ENCODE results near the gene XRN1.
"Not testable (repeated sequence)": the region's sequence is repeated elsewhere in the genome, so short reads cannot be mapped to it uniquely, and the experiment has no call there.

XRN1 gene

DNA sequence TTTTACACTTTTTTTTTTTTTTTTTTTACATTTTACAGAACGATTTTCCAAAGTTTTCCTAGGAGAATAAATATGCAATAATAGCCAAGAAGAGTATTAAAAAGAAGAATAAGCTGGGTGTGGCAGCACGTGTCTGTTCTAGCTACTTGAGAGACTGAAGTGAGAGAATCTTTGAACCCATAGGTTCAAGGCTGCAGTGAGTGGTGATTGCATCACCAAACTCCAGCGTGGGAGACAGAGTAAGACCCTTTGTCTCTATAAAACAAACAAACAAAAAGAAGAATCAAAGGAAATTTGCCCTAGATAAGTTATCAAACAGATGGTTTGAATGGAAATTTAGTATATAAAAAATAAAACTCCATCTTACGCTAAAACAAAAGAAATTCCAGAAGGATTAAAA, 13.3 kb downstream of the XRN1 start:
- TF ChIP-seq, protein P1, sequence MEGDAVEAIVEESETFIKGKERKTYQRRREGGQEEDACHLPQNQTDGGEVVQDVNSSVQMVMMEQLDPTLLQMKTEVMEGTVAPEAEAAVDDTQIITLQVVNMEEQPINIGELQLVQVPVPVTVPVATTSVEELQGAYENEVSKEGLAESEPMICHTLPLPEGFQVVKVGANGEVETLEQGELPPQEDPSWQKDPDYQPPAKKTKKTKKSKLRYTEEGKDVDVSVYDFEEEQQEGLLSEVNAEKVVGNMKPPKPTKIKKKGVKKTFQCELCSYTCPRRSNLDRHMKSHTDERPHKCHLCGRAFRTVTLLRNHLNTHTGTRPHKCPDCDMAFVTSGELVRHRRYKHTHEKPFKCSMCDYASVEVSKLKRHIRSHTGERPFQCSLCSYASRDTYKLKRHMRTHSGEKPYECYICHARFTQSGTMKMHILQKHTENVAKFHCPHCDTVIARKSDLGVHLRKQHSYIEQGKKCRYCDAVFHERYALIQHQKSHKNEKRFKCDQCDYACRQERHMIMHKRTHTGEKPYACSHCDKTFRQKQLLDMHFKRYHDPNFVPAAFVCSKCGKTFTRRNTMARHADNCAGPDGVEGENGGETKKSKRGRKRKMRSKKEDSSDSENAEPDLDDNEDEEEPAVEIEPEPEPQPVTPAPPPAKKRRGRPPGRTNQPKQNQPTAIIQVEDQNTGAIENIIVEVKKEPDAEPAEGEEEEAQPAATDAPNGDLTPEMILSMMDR (IDR thresholded peaks at IDR 0.05; ENCODE audit: low read depth, low read length), result no peak
- H3K4me3 ChIP-seq (replicated peaks in 1 of 2; ENCODE audit: low read depth in 2 of 2, low read length in 2 of 2), result no peak overlapping the region
- DNase-seq (ENCODE audit: low read depth in 2 of 2), result peak in 1 of 2 donors; percentile 6

DNA sequence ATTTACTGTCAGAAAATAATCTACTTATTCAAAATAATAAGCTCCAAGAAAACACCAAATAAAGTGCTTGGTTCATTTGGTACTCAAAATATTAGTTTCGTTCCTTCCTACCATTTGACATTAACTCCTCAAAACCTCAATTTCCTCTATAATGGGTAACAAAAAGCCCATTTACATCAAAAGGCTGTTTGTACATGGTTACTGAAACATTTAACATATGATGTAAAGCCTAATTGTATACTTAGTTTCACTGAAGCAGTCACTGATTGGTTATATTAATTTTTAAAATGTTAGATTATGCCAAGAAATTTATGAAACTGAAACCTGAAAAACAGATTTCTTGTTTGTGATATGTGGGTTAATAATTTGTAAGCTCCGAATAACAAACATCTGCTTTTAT, 14.7 kb downstream of the XRN1 start:
- H3K4me3 ChIP-seq (replicated peaks in 1 of 2; ENCODE audit: low read depth in 2 of 2, low read length in 2 of 2), result no peak overlapping the region
- TF ChIP-seq, protein P1 (IDR thresholded peaks at IDR 0.05; ENCODE audit: low read depth, low read length), result no peak
- no peak for DNase-seq (ENCODE audit: low read depth in 2 of 2)

DNA sequence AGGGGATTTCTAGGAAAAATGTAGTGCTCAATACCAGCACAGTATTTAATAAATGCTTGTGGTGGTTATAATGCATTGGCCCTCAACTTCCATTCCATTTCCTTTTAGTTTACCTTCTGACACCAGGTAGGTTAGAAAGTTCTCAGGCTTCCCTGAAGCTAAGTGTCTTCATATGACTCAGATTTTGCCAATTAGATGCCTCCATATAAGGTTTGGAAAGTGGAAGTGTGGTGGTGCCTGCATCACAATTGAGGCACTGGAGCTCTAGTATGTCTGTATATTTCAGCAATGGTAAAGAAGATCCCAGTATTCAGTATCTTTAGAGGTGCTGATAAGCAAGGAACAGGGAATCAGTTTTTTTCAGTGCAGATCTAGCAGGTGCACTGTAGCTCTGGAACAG, 18.3 kb downstream of the XRN1 start:
- TF ChIP-seq, protein P1 (IDR thresholded peaks at IDR 0.05; ENCODE audit: low read depth, low read length), result no peak
- DNase-seq (ENCODE audit: low read depth in 2 of 2), result no peak
- H3K4me3 ChIP-seq (replicated peaks in 1 of 2; ENCODE audit: low read depth in 2 of 2, low read length in 2 of 2), result no peak overlapping the region

GRCh38 chr3:142424754-142425153, 23.1 kb downstream of the XRN1 start:
- no peak for DNase-seq (ENCODE audit: low read depth in 2 of 2)
- H3K4me3 ChIP-seq (replicated peaks in 1 of 2; ENCODE audit: low read depth in 2 of 2, low read length in 2 of 2), result no peak overlapping the region
- TF ChIP-seq, protein P1 (IDR thresholded peaks at IDR 0.05; ENCODE audit: low read depth, low read length), result no peak

DNA sequence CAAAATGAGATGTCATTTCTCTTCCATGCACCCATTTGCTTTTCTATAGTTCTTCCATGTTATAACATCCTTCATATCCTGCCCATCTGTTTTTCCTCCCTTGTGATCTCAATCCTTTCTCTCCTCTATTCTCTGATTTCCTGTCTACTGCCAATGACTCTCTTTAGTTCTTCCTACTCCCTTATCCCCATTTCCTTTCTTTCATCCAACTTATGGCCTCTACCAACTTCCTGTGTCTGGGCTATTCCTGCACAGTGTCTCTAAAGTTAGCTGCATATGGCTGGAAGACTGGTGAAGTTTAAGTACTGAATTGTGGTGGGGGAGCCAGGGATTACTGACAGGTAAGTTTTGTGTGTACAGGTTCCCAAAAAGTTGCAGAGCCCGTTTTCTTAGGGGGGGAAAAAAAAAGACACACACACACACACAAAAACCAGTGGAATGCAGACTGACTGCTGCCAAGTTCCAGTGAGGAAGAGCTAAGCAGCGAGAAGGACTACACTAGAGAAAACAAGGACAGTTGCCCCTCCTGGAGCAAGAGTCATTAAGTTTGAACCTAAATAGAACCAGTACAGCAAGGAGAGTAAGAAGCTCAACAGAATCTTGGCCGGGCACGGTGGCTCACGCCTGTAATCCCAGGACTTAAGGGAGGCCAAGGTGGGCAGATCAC, 28.8 kb downstream of the XRN1 start:
- peak; percentile 0 to 3 for DNase-seq (ENCODE audit: low read depth in 2 of 2)
- no peak overlapping the region for H3K4me3 ChIP-seq (replicated peaks in 1 of 2; ENCODE audit: low read depth in 2 of 2, low read length in 2 of 2)
- TF ChIP-seq, protein P1 (IDR thresholded peaks at IDR 0.05; ENCODE audit: low read depth, low read length), result no peak

GRCh38 chr3:142417302-142417701, 30.5 kb downstream of the XRN1 start:
- TF ChIP-seq, protein P1 (IDR thresholded peaks at IDR 0.05; ENCODE audit: low read depth, low read length), result no peak
- H3K4me3 ChIP-seq (replicated peaks in 1 of 2; ENCODE audit: low read depth in 2 of 2, low read length in 2 of 2), result no peak overlapping the region

DNA sequence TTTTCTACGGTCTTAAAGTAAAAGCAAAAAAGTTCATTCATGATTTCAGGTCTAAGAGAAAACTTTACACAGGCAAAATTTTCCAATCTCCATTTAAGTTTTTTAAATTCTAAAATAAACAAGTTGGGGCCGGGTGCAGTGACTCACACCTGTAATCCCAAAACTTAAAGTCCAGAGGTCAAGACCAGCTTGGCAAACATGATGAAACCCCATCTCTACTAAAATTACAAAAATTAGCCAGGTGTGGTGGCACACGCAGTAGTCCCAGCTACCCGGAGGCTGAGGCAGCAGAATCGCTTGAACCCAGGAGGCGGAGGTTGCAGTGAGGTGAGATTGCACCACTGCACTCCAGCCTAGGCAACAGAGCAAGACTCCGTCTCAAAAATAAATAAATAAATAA, 47.3 kb downstream of the XRN1 start:
- not testable (repeated sequence) for H3K4me3 ChIP-seq (replicated peaks in 1 of 2; ENCODE audit: low read depth in 2 of 2, low read length in 2 of 2); DNase-seq (ENCODE audit: low read depth in 2 of 2)

More at GRCh38 chr3:142417302-142417701, 30.5 kb downstream of the XRN1 start:
- DNase-seq (ENCODE audit: low read depth in 2 of 2), result no peak
